GM19193 (cell line): ENCODE measurements around the gene NUP210.

Source experiments
- POLR2A ChIP-seq: IDR thresholded peaks from 4 replicates; pipeline ENCODE4 v1.6.1; 2011; ENCODE audit not compliant: insufficient read depth, insufficient read length; ENCODE audit errors: extremely low read depth

The NUP210 gene

GRCh38 chr3:13415997-13416793, 3.9 kb downstream of the NUP210 start:
- TF ChIP-seq POLR2A, result no peak

- no peak for TF ChIP-seq POLR2A
These were observed 4.7 kb downstream of the NUP210 start for GRCh38 chr3:13415236-13415986.

GRCh38 chr3:13414040-13414729, 5.9 kb downstream of the NUP210 start:
- peak; percentile 58 for TF ChIP-seq POLR2A

- TF ChIP-seq POLR2A, result no peak
These were observed 8.8 kb downstream of the NUP210 start for GRCh38 chr3:13411186-13411860.

GRCh38 chr3:13408890-13409289, 11.2 kb downstream of the NUP210 start:
- TF ChIP-seq POLR2A, result no peak

- TF ChIP-seq POLR2A, result no peak
These were observed 12.2 kb downstream of the NUP210 start for GRCh38 chr3:13407926-13408325.

GRCh38 chr3:13407475-13407874, 12.6 kb downstream of the NUP210 start:
- no peak for TF ChIP-seq POLR2A

- TF ChIP-seq POLR2A, result no peak
These were observed 13.9 kb downstream of the NUP210 start for GRCh38 chr3:13406190-13406589.

GRCh38 chr3:13405614-13406013, 14.5 kb downstream of the NUP210 start:
- no peak for TF ChIP-seq POLR2A

- TF ChIP-seq POLR2A, result no peak
These were observed 15.3 kb downstream of the NUP210 start for GRCh38 chr3:13404626-13405452.

GRCh38 chr3:13403847-13404246, 16.3 kb downstream of the NUP210 start:
- no peak for TF ChIP-seq POLR2A

GRCh38 chr3:13403213-13403819, 16.8 kb downstream of the NUP210 start:
- TF ChIP-seq POLR2A, result no peak

GRCh38 chr3:13401149-13401548, 19.0 kb downstream of the NUP210 start:
- TF ChIP-seq POLR2A, result no peak

GRCh38 chr3:13400114-13400673, 19.9 kb downstream of the NUP210 start:
- TF ChIP-seq POLR2A, result no peak

- no peak for TF ChIP-seq POLR2A
These were observed 20.5 kb downstream of the NUP210 start for GRCh38 chr3:13399603-13400002.
